Endothelial cell of umbilical vein (primary cell): ENCODE data around the gene KLC3.

Source experiments
- POLR2A ChIP-seq: IDR thresholded peaks from 2 replicates; pipeline ENCODE4 v1.6.1; 2012; ENCODE audit warnings: low read depth, mild to moderate bottlenecking, control low read depth, low read length
- TF ChIP-seq, protein P1 (sequence below), 2 donors: IDR thresholded peaks; 1 replicate in 1 of 2; 2 replicates in 1 of 2; pipeline ENCODE4 v1.5.1; 2011; ENCODE audit warnings: low read length in 2 of 2, mild to moderate bottlenecking in 2 of 2, moderate library complexity in 2 of 2, control low read depth in 1 of 2, inconsistent platforms in 1 of 2, low read depth in 1 of 2; ENCODE audit not compliant: insufficient read depth in 1 of 2; ENCODE audit errors: extremely low read depth in 1 of 2

GRCh38 chr19:45351401-45351952, 10.9 kb downstream of the KLC3 start:
- TF ChIP-seq, protein P1, sequence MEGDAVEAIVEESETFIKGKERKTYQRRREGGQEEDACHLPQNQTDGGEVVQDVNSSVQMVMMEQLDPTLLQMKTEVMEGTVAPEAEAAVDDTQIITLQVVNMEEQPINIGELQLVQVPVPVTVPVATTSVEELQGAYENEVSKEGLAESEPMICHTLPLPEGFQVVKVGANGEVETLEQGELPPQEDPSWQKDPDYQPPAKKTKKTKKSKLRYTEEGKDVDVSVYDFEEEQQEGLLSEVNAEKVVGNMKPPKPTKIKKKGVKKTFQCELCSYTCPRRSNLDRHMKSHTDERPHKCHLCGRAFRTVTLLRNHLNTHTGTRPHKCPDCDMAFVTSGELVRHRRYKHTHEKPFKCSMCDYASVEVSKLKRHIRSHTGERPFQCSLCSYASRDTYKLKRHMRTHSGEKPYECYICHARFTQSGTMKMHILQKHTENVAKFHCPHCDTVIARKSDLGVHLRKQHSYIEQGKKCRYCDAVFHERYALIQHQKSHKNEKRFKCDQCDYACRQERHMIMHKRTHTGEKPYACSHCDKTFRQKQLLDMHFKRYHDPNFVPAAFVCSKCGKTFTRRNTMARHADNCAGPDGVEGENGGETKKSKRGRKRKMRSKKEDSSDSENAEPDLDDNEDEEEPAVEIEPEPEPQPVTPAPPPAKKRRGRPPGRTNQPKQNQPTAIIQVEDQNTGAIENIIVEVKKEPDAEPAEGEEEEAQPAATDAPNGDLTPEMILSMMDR (IDR thresholded peaks at IDR 0.05; ENCODE audit: extremely low read depth in 1 of 2, insufficient read depth in 1 of 2, low read depth in 1 of 2, low read length in 2 of 2) = no peak
- TF ChIP-seq POLR2A = no peak
